GM19025 (cell line): ENCODE measurements around the gene MSH5.

Experiments
- ATAC-seq: cut with Tn5 transposase; IDR thresholded peaks from one replicate; pipeline ENCODE4 v1.9.1; 2021; ENCODE audit warnings: mild to moderate bottlenecking, low read depth, moderate library complexity; ENCODE audit not compliant: unreplicated experiment

Gene MSH5

DNA sequence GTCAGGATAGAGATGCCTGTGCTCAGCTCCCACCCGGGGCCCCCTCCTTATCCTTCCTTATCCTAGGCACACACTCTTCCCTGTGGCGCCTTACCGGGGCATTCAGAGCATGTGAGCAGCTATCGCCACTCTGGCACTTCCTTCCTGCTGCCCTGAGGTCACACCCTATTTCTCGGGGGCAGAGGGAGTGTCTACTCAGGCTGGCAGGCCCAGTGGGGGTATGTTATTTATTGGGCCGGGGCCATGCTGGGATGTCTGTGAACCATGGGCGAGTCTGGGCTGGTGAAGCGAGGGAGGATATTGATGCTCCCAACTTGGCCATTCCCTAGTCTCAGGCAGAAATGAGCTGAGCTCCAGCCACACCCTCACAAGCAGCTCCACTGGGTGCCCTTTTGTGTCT, 28.6 kb upstream of the MSH5 start:
- no peak for ATAC-seq

DNA sequence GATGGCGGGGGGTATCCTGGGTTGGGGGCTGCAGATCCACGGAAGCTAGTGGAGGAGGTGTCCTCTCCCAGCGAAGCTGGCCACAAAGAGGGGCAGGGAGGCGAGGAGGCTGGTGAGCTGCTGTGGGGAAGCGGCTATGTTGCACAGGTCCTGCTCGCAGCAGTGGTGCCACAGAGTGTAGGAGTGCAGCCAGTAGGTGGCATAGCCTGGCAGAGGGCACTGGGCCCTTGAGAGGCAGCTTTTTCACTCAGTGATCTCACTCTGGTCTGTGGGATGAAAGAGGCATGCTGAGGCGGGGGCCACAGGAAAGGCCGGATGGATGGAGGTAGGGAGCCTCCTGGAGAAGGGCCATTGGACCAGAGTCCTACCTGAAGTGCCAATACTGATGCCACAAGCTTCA, 27.5 kb upstream of the MSH5 start:
- ATAC-seq = no peak

DNA sequence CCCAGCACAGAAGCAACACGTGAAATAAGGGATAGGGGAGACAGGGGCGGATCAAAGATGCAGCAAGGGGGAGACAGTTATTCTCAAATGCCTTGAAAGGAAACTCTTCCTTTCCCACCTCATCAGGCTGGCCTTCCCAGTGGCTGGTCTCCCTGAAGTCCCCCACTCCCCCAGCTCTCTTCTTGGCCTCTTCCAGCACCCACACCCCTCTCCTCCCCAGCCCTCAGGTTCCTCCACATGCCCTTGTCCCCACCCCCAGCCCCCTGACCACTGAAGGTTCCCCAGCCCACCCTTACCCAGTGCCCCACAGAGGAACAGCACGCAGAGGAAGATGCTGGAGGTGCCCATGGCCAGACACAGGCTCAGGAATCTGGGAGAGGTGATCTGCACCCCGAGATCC, 26.3 kb upstream of the MSH5 start:
- ATAC-seq = no peak

DNA sequence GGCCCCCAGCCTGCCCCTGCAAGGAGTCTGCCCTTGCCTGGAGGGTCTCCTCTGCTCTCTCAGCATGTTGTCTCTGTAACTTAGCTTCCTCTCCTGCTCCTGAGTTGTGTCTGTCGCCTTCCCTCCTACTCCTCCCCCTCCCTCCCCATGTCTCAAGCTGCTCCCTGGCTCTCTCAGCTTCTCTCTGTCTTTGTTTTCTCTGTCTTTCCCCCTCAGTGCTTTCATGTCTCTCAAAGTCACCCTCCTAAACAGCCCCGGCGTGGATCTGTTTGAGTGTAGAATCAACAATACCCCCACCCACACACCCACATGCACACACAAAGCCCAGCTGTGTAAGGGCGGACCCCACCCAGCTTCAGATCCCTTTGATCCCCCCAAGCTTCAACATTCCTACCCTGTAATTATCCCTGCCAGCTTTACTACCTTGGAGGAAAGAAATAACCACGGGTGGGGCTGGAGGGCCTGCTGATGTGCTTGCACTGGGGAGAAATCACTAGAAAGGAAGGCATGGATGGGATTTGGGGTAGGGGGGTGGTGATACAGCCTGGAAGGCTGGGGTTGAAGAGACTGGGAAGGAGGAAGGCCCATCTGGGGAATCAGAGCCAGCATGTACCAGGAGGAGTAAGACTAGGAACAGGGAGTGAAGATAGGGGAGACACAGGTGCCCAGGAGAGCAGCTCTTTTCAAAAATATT, 25.7 kb upstream of the MSH5 start:
- no peak for ATAC-seq

DNA sequence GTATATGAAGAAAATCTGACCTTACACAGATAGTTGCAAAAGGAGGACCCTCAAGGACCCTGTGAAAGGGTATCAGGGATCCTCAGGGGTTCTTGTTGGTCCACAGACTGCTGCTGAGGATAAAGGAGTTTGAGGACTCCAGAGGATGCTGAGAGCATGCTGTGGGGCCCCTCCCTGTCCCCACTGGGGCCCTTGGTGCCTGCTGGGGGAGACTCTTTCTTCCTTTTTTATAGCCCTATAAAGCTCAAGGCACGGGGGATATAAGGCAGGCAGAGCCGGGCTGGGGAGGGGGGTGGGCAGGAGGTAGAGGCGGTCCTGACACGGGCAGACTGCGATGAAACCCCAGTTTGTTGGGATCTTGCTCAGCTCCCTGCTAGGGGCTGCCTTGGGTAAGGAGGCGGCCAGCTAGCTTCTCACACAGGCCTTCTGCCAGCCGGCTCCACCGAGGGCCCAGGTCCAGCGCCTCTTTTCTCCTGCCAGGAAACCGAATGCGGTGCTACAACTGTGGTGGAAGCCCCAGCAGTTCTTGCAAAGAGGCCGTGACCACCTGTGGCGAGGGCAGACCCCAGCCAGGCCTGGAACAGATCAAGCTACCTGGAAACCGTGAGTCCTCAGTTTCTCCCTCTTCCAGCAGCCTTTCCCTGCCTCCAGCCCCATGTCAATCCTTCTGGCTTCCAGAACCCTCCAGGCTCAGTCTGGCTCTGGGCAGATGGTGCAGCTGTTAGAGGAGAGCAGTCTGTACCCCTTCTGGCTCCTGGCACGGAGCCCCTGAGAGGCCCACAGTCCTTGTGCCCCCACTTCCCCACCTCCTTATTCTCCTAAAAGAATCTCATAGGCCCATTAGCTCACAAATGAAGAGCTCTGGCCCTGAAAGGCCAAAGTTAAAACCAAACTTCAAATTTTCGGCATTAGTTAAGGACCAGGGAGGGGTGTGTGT, 24.5 kb upstream of the MSH5 start, which contains the start of gene LY6G6D:
Gene LY6G6D, plus strand, starts transcription at position 327 of the 937 bp plus-strand sequence. Its CDS starts 8 bp downstream, at position 335.
- ATAC-seq = no peak

DNA sequence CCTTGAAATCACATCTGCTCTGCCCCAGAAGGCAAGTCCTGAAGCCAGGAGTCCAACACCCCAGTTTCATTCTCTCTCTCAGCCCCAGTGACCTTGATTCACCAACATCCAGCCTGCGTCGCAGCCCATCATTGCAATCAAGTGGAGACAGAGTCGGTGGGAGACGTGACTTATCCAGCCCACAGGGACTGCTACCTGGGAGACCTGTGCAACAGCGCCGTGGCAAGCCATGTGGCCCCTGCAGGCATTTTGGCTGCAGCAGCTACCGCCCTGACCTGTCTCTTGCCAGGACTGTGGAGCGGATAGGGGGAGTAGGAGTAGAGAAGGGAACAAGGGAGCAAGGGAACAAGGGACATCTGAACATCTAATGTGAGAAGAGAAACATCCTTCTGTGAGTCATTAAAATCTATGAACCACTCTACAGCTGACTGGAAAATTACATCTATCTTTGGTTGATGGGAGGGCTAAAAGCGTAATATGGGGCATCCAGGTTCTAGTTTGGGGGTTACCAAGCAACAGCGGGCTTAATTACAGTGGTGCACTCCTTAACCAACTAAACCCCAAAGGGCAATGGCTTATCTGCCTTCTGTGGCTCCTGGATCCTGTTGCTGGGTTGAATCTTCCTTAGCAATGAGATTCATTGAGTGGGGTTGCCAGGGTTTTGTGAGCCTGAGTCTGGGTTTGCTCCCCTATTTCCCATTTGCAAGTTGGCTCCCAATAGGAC, 22.1 kb upstream of the MSH5 start:
- no peak for ATAC-seq

DNA sequence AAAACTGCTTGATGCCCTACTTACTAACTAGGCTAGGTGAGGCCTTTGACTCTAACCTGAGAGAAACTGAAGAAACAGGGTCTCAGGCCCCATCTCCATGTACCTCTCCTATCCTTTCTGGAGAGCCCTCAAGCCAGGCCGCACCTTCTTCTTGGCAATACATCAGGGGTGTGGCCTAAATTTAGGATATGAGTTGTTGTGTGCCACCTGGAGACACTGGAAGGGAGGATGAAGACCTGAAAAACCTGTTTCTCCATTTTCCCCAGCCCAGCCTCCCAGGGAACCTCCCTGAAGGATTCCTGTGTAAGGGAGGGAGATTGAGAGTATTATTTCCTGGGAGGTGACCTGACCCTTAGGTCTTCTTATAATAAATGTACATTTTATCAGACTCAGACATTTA, 21.5 kb upstream of the MSH5 start:
- ATAC-seq = no peak

DNA sequence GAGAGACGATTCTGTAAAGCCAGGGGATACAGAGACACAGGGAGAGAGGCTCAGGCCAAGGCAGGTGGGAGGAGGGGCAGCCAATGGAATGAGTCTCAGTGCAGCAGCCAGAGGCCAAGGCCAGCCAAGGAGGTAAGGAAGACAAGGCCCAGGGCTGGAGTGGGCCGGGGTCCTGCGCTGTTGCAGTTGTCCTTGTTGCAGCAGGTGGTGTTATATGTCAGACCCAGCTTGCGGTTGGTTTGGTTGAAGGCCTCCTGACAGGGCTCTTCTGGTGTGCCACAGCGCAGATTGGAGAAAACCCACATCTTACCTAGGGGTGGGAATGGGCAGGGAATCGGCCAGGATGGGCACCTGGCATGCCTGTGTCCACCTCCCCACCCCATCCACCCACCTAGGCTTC, 20.8 kb upstream of the MSH5 start:
- ATAC-seq = no peak

DNA sequence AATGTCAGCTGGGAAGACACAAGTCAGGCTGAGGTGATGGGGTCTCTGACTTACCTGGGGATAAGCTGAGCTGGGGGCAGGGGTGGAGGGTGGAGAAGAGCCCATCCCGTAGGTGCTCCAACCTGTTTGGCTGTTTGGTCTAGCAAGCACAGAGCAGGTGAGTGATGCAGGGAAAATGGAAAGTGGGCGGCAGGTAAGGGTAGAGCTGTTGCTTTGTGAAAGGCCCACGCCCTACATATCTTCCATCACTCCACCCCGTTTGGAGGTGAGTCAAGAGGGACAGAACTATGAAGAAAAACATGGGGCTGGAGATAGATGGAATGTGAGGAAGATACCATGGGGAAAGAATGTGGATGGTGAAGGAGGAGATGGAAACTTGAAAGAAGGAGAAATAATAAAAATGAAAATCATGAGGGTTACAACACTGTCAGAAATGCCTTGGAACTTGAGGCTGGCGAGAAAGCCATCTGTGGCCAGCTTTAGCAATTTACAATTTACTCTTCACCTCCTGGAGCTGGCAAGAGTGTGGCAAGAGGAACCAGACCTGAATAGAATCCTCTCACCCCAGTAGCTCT, 19.5 kb upstream of the MSH5 start:
- no peak for ATAC-seq

DNA sequence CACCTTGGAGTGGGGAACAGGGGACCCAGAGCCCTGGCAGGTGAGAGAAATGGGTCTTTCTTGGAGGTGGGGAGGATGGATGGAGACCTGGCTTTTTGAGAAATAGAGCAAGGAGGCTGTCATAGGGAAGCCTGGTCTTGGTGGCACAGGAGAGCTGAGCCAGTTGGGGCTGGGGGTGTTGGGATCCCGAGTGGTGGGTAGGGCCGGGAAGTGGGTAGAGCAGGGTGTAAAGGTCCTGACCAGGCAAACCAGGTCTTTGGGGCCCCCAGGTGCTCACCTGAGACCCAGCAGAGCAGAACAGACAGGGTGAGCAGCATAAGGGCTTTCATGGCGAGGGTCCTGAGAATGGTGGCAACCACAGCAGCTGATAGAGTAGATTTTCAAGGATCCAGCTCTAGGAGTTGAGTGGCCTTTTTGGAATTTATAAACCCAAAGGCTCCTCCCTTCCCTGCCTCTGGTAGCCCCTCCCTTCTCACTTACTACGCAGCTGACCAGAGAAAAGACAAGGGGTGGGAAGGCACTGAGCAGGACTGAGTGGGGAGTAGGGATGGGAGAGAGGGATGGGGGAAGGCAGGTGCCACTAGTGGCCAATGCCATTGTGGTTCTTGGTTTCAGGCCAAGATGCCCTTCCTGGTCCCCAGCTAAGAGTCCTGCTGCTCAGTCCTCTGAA, 18.3 kb upstream of the MSH5 start, which contains the start of gene LY6G6C:
Gene LY6G6C, minus strand, starts transcription at position 396 of the 670 bp plus-strand sequence. Its CDS starts 67 bp downstream, at position 329.
- no peak for ATAC-seq

DNA sequence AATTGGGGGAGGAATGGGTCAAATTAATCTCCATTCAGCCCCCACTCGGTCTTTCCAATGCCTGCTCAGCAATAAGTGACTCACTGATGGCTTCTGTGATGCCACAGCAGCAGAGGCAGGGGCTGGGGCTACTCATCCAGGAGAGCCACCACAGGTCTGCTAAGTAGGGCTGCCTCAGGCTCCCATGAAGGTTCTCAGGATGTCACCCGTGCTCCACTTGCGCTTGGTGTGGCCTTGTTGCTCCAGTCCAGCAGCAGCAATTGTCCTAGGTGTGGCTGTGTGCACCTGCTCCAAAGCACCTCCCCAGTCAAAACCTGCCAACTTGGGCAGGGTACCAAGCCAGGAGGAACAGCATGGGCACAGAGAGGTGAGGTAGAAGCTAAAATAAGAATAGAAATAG, 17.6 kb upstream of the MSH5 start:
- ATAC-seq = no peak

DNA sequence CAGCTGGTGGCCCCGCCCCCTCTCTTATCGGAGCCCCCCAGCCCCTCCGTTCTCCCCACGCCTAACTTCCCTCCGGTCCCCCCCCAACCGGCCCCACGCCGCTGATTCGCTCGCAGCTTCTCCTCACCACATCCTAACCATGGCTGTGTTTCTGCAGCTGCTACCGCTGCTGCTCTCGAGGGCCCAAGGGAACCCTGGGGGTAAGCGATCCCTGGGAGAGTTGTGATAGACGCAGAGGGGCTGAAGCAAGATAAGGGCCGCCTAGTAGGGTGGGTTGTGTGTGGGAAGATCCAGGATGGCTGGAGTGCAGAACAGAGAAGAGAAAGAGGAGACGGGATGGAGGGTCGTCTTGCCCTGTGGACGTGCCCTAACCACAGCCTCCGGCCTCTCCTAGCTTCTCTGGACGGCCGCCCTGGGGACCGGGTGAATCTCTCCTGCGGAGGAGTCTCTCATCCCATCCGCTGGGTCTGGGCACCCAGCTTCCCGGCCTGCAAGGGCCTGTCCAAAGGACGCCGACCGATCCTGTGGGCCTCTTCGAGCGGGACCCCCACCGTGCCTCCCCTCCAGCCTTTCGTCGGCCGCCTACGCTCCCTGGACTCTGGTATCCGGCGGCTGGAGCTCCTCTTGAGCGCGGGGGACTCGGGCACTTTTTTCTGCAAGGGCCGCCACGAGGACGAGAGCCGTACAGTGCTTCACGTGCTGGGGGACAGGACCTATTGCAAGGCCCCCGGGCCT, 16.4 kb upstream of the MSH5 start, which contains the start of gene MPIG6B:
Gene MPIG6B, plus strand, starts transcription at position 129 of the 735 bp plus-strand sequence. Its CDS starts 11 bp downstream, at position 140.
- ATAC-seq = no peak

DNA sequence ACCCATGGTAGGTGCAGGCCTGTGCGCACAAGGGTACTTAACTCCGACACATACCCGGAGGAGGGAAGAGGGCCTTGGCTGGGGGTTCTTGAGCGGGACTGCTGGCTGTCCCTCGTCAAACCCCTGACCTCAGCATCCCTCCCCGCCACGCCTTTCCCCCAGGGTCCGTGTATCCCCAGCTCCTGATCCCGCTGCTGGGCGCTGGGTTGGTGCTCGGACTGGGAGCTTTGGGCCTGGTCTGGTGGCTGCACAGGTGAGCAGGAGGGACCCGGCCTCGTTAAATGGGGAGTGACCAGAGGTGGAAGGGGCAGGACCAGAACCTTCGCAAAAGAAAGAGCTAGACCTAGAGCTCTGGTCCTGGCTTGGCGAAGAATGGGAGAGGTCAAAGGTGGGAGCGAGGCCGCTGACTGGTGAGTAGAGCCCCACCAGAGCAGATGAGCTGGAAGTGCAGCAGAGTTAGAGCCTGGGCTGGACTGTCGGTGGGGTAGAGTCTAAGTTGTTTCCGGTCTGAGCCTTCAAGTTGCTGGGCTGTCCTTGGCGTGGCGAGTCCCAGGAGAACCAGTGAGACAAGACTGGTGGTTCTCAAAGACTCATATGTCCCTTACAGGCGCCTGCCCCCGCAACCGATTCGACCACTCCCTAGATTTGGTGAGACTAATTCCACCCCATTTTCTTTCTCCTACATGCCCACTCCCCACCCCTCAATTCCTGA, 15.7 kb upstream of the MSH5 start:
- no peak for ATAC-seq

DNA sequence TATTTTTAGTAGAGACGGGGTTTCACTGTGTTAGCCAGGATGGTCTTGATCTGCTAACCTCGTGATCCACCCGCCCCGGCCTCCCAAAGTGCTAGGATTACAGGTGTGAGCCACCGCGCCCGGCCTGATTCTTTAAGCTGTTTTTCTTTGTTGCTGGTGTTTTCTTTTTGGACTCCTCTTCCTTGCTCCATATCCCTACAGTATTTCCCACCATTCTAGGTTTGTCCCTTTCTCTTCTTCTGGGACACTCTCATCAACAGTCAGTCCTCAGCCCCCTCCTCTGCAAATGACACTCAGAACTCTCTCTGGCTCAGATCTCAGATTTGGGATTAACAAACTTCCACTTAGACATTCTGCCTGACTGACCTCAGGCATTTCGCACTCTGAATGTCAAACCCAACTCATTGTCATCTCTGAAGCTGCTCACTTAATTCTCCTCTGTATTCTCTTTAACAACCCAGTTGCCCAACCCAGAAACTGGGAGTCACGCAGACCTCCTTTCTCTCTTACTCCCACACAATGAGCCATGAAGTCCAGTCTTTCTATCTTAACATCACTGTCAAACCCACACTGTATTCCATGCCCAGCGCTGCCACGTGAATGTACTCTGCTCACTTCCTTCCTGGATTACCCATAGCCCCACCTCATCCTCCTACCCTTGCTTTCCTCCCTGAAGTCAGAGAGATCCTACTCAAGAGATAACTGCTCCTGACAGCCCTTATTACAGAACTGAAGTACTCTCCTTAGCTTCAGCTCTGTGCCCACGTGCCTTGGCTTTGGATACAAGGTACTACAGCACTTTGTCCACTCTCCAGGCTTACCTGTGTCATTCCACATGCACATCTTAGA, 14.1 kb upstream of the MSH5 start:
- ATAC-seq = no peak

DNA sequence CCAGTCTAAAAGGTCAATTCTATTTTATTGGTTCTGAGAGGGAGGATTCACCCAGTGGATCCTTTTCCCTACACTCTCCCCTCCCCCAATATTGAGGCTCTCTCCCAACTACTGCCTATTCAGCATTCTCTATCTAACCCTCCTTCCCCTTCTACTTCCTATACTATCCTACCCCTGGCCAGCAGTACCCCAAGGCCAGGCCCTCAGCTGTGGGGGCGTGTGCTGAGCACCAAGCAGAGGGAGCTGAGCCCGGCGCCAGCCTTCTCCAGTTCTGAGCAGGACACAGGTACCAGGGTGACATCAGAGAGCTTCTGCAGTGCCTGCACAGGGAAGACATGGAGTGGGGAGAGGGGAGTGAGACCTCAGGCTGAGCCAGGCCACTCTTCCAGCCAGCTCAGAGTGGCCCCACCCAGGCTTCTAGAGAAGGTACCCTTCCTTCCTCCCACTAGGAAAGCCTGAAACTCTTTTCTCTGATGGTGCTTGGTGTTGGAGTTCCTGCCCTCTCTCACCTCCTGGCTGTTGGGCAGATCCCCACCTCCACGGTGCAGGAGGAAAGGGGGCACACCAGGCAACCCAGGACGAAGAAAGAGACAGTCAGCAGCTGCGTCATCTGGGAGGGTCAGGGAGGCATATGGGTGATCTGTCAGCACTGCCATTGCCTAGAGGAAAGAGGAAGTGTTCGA, 12.6 kb upstream of the MSH5 start:
- no peak for ATAC-seq

DNA sequence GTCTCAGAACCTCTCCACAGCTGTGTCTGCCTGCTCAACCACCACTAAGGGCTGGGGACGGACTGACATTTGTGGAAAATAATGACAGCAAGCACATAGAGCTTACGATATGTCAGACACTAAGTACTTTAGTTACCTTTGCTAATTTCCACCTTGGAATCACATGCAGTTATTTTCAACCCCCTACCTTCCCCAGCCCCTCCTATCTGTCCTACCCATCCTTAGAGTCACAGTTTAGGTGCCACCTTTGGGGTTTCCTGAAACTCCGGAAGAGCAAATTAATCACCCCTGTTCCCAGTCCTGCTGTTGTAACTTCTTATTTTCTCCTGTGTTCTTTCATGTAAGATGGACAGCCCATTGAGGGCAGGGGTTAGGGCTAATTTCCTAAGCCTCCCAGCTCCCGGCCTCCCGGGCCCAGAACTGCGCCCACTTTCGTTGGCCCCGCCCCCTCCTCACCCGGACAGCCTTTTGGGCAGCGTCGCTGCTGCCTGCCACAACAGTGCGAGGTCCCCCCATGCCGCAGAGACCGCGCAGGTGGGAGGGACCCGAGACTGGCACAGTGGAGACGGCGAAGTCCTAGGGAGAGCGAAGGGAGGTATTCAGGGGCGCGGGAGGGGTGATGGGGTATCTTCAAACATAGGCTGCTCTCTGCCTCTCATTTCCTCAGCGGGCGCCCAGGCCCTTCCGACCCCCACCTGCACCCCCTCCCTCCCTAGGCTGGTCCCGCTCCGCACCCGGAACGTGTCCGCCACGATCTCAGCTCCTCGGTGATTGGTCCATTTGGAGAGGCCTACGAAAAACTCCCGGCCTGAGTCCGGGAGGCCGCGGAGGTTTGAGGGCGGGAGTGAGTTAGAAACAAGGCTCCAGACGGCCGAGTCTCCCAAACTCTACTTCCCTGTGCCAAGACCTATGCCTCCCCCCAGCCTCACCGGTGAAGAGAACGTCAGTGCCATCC, 11.8 kb upstream of the MSH5 start:
- ATAC-seq = no peak
